ENCODE measurements around the gene PLAC1.

The PLAC1 gene

DNA sequence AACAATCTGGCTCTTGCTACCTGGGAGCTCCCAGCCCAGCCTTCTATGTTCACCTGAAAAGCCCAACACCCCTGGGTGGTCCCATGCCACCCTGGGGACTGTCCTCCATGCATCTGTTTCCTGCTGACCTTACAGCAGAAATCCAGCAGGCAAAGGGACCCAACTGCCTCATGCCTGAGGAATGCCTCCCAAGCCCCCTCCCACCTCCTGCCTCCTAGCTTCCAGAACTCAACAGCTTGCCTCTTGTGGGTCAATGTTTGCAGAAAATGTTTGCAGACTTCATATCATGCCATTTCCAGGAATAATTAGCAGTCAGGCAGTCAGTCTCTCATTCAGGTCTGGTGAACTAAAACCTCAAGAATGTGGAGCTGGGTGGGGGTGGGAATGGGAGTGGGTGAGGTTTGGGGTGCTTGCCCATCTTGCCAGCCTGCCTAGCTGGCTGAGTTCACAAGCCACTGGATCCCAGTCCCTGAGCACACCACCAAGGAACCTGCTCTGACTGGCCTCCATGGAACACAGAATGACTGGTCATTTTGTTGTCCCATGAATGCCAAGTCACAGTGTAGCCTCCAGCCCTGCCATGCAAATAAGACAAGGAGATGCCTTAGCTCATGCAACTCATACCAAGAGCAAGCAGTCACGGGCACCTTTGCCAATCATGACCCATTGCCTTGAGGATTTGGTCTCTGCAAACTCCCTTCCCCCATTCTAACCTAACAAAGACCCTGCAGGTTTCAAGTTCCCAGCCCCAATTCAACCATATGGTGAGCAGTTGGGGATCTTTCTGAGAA, 12.1 kb upstream of the PLAC1 start:
- DNase-seq = no peak

DNA sequence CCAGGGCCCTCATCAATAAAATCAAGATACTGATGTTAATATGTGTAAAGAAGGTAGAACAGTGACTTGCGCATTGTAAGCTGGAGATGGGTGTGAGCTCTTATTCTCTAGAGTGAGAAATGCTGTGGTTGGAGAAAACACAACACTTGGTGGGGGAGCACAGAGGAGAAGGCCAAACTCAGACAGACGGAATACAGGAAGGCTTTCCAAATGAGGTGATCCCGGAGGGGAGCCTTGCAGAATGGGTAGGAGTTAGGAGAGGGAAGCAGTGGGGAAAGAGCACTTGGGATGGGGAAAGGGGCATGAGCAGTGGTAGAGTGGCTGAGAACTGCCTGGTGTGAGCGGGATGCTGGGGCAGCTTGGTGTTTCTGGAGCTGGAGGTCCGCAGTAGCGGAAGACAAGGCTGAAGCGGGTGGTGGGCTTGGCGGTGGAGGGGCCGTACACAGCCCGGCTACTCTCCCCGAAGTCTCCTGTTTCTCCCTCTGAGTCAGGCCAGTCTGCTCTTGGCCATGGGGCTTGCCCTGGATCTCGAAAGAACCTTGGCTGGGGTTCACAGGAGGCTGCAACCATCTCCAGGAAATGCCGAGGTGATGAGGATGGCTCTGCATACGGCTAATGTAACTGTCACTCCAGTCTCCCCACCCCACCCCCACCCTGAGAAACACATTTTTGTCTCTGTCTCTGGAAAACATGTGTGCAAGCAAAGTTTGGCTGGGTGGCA, 11.3 kb upstream of the PLAC1 start:
- DNase-seq = no peak

DNA sequence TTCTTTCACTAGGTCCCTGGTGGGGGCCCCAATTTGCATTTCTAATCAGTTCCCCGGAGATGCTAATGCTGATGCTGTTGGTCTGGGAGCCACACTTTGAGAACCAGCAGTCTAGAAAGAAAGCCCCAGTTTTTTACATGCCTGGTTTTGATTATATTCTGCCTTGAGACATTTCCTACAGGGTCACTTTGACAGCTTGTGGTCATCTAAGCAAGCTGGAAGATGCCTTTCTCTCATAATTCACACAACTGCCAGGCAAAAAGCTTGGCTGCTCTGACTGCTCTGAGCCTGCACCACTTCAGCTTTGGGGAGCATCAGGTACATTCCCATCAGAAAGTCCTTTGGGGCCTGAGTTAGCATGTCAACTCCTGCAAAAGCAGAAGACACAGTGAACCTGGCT, 5.9 kb upstream of the PLAC1 start:
- no peak for DNase-seq

DNA sequence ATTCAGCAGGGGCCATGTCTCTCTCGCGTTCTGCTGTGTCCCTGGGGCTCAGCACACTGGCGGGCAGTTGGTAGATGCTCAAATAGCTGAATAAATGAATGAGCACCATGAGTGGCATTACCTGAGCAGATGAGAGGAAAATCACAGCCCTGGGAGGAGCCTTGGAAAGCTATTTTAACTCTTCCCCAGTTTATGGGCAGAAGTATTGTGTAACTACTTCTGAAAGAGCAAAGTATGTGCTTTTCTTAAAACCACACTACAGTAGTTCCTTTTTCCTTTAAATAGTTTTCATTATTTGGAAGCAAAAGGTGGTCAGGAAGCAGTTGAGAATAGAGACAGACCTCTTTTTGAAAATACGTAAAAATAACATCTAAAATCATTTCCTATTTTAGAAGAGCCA, 3.0 kb upstream of the PLAC1 start:
- no peak for DNase-seq

DNA sequence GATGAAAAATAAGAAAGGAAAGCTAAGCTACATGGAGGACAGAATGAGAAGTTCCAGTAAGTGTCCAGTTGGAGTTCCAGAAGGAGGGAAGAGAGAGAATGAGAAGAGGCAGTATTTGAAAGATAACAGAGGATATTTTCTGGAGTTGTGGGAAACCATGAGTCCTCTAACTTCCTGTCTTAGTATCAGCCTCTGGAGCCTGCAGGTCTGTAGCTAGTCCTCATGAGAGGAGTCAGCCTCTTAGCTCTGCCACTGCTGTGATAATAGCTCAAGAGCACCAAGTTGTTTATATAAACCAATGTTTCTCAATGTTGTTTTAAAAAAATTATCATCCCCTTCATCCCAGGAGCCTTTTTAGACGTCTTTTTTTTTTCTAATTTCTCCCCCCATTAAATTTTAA, 2.4 kb upstream of the PLAC1 start:
- no peak for DNase-seq

DNA sequence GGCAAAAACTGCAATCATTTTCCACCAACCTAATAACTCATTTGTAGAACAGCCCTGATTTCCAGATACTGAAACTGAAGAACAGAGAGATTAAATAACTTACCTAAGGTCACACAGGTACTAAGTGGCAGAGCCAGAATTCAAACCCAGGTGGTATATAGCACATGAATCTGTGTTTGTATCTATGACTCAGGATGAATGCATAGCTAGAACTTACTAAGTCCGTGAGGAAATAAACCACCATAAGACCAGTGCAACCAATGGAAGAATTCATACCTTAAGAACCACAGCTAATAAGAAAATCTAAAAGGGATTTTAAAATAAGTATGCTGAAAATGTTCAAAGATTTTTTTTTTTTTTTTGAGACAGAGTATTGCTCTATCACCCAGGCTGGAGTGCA, 1.5 kb upstream of the PLAC1 start:
- DNase-seq = no peak

DNA sequence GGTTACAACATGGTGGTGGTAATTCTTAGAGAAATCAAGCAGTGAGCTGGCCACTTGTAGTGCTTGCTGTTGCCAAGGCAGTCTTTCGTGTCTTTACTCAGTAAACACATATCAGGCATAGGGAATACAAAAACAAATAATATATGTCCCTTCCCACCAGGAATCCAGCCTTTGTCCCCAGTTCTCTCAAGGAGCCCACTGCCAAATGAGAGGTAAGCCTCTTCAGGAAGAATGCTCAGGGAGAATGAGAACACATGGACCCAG, 421 bp upstream of the PLAC1 start:
- DNase-seq = no peak

DNA sequence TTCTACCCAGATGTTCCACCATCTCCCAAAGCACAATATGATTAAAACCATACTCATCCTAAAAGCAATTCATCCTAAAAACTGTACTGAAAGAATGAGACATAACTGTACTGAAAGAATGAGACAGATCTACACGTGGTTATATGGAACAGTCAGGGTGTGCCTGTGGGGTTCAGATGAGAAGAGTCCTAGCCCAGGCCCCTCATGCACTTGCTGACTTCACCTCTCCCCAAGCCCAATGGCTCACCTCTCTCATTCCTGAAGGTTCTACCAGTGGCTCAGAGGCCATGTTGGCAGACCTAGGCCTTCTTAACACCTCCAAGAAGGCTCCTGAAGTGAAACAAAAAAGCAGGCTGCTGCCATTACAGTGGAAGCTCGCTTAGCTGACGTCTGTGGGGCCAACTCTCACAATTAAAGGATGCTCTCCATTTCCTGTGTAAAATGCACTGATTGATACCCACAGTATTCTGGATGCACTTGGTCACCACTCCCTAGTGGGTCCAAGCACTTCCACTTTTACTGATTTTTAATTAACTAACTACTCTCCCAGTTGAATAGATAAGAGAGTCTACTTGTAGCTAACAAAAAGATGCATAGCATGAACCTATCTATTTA, 3.8 kb downstream of the PLAC1 start:
- no peak for DNase-seq

DNA sequence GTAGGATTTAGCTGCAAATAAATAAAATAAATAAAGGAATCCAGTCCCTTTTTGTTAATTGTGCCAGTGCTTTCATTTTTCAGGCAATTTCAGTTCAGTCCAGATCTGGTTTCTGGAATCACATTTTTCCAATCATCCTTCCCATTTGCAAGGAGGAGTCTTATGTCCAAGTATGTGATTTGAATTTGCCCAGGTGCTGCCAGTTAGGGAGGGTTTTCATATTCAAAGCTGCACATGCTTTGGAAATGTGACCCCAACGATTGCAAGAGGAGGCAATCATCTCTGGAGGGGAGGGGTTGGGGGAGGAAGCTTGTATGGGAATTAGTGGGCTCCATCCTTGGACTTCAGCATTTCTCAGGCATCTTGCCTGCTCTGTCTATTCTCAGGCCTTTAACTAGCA, 4.4 kb downstream of the PLAC1 start:
- DNase-seq = no peak

DNA sequence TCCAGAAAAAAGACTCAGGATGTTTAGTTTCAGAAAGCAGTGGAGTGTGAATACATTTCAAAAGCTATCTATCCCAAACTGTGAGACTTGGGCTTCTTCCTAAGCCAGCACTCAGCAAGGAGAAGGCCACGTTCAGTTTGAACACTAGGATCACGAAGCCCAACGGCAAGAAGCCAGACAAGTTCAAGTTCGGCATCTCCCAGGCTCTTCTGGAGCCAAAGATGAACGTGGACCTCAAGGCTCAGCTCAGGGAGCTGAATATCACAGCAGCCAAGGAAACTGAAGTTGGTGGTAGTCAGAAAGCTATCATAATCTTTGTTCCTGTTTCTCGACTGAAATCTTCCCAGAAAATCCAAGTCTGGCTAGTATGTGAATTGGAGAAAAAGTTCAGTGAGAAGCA, 7.6 kb downstream of the PLAC1 start:
- no peak for DNase-seq

DNA sequence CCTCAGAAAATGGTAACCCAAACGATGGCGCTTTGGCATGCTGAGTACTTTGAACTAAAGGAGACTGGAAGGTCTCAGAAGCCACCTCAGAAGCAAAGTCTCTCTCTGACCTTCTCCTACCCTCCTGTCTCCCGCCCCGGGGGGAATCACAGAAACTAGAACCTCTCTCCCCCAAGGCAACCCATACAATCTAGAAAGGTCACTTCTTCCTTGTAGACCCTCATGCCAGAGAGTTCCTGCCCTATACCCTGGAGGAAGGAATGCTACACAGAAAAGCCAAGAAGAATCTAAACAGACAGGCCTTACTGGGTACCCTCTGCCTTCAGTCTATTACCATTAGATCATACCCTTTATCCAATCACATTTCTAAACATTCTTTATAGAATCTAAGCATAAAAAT, 8.5 kb downstream of the PLAC1 start:
- DNase-seq = no peak

DNA sequence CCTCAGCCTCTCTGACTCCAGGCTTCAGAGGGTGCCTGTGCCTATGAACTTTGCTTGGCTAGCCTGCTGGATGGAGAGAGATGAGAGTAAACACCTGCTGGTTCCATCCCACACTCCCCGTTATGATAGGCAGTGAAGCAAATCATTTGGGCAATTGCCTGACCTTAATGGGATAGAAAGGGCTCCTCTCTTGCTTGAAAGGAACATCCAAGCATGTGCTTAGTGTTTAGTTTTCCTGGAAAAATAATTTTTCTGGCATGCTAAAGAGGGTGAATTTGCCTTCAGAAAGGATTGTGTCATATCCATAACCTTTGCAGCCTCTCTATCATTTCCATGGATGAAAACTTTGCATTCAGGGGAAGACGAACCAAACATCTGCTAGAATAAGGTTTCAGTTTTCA, 10.8 kb downstream of the PLAC1 start:
- no peak for DNase-seq

DNA sequence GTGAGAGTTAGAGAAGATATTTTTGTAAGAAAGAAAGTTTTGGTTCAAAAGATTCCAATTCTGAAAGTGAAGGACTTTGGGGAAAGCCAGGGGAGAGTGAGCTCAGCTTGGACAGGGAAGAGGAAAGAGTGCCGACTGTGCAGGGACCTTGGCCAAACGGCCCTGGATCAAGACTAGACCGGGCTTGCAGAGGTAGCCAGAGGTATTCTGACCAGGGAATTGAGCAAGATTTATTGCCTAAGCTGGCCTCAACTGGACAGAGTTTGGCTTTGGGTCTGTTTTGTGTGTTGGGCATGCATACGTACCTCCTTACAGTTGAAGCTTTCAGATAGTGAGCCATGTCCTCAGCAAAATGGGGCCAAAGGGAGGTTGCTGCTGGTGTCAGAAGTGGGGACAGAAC, 11.6 kb downstream of the PLAC1 start:
- DNase-seq = no peak

DNA sequence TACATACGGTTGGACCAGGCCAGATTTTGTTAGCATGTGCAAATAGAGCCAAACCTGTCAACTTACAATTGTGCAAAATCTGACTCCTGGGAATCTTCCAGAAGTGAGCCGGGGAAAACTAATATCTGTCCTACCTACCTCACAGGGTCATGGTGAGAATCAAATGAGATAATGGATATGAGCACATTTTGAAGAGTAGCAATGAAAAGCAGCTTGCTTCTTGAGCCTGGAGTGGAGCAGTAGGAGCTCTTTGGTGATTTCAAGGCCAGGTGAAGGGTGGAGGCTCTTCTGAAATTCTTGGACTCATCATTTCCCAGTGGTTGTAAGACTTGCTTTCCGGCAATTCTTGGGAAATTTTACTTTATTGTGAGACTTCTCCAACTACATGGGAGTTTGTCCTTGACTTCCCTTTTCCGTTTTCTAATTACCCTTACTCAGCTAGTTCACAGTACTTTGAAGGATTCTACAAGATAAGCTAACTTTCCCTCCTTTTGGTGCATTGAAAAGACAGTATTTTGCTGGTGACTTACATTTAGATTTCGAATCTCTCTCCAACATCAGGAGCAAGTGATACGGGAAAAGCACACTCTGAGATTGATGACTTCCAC, 12.2 kb downstream of the PLAC1 start:
- DNase-seq = no peak

DNA sequence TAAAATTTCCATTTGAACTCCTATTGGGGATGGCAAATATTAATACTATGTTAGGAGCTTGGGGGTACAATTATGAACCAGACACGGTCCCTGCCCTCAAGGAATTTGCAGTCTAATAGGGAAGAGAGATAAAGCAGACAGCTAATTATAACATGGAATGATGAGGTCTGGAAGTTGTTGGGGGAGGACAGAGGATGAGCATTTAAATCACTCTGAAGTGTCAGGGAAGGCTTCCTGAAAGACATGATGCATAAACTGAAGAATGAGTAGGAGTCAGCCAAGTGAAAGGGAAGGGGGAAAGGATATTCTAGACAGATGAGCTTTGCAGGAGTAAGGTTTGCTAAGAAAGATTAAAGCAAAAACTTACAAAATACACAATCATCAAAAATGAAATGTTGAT, 15.9 kb downstream of the PLAC1 start:
- no peak for DNase-seq

DNA sequence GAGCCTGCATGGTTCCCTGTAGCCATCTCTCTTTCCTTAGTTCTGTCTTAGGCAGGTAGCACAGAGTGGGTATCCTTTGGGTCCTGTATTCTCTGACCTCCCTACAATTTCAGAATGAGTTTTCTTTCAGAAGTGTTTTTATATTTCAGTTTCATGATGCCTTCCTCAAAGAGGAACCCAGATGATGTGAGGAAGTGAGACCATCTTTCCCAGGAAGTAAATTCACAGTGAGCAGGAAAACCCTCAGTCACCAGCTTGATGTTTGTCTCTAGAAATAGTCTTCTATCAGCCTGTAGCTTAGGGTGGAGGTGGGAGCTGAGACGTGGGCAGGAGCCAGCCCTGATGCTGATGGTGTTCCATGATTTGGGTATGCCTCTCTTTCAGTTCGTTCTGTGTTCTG, 16.9 kb downstream of the PLAC1 start:
- DNase-seq = no peak

DNA sequence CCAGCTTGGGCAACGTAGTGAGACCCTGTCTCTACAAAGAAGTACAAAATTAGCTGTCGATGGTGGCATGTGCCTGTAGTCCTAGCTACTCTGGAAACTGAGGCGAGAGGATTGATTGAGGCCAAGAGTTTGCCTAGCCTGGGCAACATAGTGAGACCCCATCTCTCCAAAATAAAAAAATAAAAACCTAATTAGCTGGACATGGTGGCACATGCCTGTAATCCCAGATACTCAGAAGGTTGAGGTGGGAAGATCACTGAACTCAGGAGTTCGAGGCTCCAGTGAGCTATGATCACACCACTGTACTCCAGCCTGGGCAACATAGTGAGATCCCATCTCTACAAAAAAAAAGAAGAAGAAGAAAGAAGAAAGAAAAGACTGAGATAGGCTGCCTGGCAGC, 17.4 kb downstream of the PLAC1 start:
- DNase-seq = no peak

DNA sequence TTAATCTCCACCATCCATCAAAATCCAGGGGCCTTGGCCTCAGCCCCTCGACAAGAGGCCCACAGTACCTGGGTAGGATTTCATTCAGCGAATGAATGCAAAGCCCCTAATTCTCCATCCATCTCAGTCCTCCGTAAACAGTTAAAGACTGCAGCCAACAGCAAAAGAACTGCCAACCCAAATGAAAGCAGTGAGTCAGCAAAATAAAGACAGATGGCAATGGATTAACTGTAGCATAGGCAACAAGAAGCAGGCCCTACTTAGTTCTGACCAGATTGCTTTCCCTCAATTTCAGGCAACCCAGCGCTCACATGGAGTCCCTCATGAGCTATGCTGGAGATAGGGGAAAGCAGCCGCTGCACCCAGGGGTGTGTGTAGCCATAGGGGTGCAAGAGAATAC, 21.4 kb downstream of the PLAC1 start:
- no peak for DNase-seq

DNA sequence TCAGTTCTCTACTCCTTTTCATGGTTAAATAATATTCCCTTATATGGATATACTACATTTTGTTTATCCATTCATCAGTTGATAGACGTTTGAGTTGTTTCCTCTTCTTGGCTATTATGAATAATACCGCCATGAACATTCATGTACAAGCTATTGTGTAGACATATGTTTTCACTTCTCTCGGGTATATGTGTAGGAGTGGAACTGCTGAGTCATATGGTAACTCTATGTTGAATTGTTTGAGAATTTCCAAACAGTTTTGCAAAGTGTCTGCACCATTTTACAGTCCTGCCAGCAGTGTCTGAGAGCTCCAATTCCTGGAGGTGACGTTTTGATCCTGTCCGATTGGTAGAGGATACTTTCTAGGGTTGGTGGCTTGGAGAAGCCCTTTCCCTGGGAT, 23.6 kb downstream of the PLAC1 start:
- no peak for DNase-seq

DNA sequence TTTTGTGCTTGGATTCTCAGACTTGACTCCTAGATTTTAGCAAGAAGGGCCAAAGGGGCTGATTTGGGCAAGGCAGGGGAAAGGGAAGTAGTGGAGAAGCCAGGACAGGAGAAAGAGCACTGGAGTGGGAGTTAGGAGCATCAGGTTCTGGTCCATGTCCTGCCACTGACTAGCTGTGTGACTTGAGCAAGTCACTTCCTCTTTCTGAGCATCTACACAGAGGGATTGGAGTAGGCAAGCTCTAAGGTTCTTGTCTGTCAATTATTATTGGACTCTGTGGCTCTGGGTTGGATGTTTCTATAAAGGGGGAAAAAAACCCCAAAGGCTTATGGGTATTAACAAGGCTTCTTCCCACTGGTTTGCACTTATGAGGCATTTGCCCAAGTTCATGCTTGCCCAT, 24.4 kb downstream of the PLAC1 start:
- DNase-seq = no peak

DNA sequence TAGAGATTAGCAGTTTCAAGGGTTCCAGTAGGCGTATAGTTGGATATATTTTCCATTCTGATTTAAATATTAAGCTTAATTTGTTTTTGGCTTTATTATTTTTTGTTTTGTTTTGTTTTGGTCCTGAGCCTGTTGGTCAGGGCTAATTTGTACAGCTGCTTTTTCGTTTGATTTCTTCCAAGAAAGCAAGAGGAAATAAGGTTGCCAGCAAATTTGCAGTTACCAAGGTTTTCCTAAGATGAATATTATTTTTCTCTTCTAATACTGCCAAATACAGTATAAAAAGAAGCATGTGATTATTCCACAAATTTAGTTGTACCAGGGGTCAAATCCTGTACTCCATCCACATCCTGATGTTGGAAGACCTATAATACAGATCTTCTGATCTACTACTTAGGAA, 24.9 kb downstream of the PLAC1 start:
- DNase-seq = no peak

DNA sequence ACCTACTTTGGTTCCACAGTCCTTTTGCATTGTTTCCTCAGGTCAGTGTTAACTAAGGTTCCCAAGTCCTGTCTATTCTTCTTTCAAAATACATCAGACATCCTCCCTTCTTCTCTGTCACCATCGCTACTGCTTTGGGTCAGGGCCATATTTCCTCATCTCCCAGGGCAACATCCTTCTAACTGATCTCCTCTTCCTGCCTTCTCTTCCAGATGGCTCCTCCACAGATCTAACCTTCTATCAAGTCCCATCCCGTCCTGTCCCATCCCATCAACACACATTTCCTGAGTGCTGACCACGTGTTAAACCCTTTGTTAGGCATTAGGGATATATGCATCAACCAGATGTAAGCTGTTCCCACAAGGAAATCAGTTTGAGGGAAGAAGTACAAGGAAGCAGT, 25.9 kb downstream of the PLAC1 start:
- no peak for DNase-seq

DNA sequence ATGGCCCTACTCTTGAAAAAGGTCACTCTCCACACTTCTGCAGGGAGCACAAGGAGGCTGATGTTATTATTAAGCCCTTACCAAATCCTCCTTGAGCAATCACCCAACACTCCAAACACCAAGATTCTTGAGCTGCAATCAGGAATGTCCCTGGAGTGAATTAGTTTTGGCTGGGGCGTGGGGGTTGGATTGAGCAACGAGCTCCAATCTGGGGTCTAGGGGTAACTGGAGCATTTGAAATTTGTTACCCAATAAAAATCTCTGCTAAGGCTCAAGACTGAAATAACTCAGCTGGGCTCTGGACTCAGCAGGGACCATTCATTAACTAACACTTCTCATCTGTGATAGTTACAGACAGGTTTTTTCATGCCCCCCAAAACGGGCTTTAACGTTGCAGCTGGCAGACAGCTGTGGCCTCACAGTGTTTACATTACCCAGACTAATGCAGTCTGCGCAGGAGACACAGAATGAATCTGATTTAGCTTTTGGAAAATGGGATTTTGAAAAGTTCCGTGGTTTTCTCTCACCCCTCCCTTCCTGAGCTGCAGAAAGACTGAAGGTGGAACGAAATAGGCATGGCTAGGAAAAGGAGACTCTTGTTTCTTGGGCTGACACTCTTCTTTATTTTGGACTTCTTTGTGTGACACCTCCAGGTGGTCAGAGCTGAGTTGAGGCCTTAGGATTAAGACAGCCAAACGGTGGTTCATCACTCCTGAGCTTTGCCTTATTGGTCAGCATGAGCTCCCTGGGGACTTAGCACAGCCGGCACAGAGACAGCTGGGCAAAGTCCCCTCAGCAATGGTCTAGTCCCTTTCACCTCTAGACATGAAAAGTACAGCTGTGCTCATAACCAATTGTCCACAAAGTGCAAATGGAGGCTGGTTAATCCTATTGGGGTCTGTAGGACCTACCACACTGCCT, 26.6 kb downstream of the PLAC1 start:
- peak; percentile 32 for DNase-seq
